Thoracic aorta (tissue), 2 donors: ENCODE results near the gene TBX1. TPM values are rescaled to one million over a fixed set of nuclear protein-coding genes. Genes with fewer than 3 reads are reported as not detected.

Experiments
- ATAC-seq: fragments of 150-250 bp; one replicate; pipeline ENCODE4 v1.8.0; 2017; ENCODE audit warnings: low read depth; ENCODE audit not compliant: insufficient number of reproducible peaks, low FRiP score
- DNase-seq: peaks from one replicate; pipeline ENCODE4 v3.0.0-alpha.2; 2020; ENCODE audit warnings: low spot score
- H3K27ac ChIP-seq, 2 donors: fragments of 200-600 bp; sonication (generic); 1 replicate in 1 of 2; 2 replicates in 1 of 2; pipeline ENCODE4 v1.5.1; 2016; ENCODE audit warnings: mild to moderate bottlenecking in 2 of 2, moderate library complexity in 2 of 2
- H3K27me3 ChIP-seq: fragments of 200-600 bp; sonication (generic); replicated peaks from 2 replicates; pipeline ENCODE4 v1.6.0; 2016; ENCODE audit warnings: mild to moderate bottlenecking; ENCODE audit not compliant: insufficient read depth
- H3K36me3 ChIP-seq: fragments of 200-600 bp; sonication (generic); one replicate; pipeline ENCODE4 v1.5.1; 2016
- H3K4me1 ChIP-seq, 2 donors: fragments of 200-600 bp; sonication (generic); 1 replicate in 1 of 2; 2 replicates in 1 of 2; pipeline versions ENCODE4 v1.5.1 to v1.6.0; 2016; ENCODE audit warnings: low read depth in 2 of 2, mild to moderate bottlenecking in 1 of 2; ENCODE audit not compliant: control insufficient read depth in 1 of 2
- H3K4me3 ChIP-seq: fragments of 200-600 bp; sonication (generic); 2 replicates; pipeline ENCODE4 v1.5.1; 2016; ENCODE audit warnings: mild to moderate bottlenecking
- H3K9me3 ChIP-seq: fragments of 200-600 bp; sonication (generic); 2 replicates; pipeline ENCODE4 v1.5.1; 2016
- total RNA-seq, 2 donors: library from RNA; depleted of rRNA; stranded (reverse); fragments of >200 nt; gene quantifications; one replicate each; pipeline versions ENCODE4 v1.1.0 to v1.2.3, GENCODE V29; 2016
- TF ChIP-seq, protein P1 (sequence below): fragments of 200-600 bp; sonication (generic); IDR thresholded peaks from one replicate; pipeline ENCODE4 v1.5.1; 2019; ENCODE audit warnings: antibody characterized with exemption

TBX1 gene
- total RNA-seq, 2 donors from 2014 or later: 2.7 to 8.0 TPM

DNA sequence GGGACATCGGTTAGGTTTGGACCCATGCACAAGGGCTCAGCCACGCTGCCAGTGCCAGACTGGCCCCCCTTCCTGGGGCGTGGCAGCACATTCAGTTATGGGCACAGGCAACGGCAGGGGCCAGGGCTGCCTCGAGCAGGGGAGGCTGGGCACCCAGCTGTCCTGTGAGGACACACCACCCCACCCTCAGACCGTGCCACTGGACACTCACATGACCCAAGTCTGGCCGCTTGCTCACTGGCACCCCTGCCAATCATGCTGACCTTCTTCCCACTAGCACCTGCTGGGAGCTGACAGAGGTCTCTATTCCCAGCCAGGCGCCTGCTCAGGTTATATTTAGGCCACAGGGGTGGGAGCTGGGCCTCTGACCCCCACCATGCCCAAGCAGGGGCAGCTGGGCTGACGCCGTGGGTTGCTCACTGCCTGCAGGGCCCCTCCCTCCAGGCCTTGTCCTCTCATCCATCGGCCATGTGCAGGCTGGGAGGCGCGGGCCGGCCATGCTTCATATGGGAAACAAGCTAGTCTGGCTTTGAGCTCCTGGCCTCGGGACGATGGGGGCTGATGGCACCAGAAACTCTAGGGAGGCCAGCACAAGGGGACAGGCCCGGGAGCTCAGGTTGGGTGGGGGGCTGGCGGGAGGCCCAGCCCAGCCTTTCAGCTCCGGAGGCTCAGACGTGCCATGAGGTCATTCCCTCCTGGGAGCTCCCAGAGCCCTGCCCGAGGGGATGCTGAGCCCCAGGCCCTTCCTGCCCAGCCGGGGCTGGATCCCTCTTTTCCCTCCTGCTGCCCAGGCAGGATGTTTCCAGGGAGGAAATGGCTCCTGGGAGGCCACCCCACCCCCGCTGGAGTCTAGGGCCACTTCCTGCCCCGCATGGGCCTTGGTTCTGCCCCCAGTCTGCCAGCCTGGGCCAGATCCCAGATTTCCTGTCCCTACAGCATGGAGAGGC, 15.2 kb upstream of the TBX1 start:
- H3K4me3 ChIP-seq: no peak overlapping the region
- no peak for ATAC-seq

DNA sequence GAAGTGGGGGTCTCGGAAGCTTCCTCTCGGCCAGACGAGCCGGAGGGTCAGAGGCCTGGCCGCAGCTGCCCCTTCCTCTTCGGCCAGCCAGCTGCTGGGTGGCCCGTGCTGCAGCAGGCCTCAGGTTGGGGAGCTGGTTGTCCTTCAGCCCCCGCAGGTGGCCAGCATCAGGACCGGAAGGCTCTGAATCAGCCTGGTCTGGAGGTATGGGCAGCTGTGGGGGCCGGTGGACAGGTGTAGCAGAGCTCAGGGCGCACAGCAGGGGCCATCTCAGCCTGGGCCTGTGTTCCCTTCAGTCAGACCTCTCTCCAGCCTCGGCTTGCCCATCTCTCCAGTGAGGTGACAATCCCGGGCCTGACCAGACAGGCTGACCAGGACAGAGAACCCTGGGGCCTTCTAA, 13.9 kb upstream of the TBX1 start:
- no peak for DNase-seq
- TF ChIP-seq, protein P1, sequence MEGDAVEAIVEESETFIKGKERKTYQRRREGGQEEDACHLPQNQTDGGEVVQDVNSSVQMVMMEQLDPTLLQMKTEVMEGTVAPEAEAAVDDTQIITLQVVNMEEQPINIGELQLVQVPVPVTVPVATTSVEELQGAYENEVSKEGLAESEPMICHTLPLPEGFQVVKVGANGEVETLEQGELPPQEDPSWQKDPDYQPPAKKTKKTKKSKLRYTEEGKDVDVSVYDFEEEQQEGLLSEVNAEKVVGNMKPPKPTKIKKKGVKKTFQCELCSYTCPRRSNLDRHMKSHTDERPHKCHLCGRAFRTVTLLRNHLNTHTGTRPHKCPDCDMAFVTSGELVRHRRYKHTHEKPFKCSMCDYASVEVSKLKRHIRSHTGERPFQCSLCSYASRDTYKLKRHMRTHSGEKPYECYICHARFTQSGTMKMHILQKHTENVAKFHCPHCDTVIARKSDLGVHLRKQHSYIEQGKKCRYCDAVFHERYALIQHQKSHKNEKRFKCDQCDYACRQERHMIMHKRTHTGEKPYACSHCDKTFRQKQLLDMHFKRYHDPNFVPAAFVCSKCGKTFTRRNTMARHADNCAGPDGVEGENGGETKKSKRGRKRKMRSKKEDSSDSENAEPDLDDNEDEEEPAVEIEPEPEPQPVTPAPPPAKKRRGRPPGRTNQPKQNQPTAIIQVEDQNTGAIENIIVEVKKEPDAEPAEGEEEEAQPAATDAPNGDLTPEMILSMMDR: no peak
- Histone ChIP-seq H3K27me3 (no peaks in the 10 kb centered on the region), H3K36me3 (no peaks in the 10 kb centered on the region), H3K4me3 (no peak overlapping the region), H3K27ac (no peak overlapping the region), H3K4me1 (no peaks in the 10 kb centered on the region), H3K9me3 (no peaks in the 10 kb centered on the region)
- ATAC-seq: no peak

More for the DNA sequence above, 15.2 kb upstream of the TBX1 start:
- H3K36me3 ChIP-seq: no peaks in the 10 kb centered on the region
- H3K27me3 ChIP-seq: no peaks in the 10 kb centered on the region
- H3K4me1 ChIP-seq: no peaks in the 10 kb centered on the region
- no peak for DNase-seq
- H3K27ac ChIP-seq: no peak overlapping the region
- TF ChIP-seq, protein P1: no peak
- H3K9me3 ChIP-seq: no peaks in the 10 kb centered on the region

DNA sequence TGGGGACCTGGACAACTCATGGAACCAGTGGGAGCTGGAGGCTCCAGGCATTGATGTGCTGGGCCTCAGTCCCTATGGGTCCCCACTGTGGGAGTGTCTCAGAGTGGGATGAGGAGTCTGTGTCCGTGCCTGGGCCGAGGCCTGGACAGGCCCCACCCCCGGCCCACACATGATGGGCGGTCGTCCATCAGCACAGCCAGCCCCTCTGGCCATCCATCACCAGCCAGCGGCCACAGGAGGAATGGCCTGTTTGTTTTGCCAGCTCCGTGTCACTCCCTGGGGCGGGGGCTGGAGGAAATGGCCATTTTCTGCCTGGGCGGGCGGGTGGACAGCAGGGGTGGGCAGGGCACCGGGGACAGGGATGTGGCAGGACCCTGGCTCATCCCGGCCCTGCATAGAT, 13.0 kb upstream of the TBX1 start:
- ATAC-seq (no peak), DNase-seq (no peak)
- TF ChIP-seq, protein P1: no peak
- Histone ChIP-seq H3K27ac (no peak overlapping the region), H3K9me3 (no peaks in the 10 kb centered on the region), H3K4me1 (no peaks in the 10 kb centered on the region), H3K27me3 (no peaks in the 10 kb centered on the region), H3K36me3 (no peaks in the 10 kb centered on the region), H3K4me3 (no peak overlapping the region)

DNA sequence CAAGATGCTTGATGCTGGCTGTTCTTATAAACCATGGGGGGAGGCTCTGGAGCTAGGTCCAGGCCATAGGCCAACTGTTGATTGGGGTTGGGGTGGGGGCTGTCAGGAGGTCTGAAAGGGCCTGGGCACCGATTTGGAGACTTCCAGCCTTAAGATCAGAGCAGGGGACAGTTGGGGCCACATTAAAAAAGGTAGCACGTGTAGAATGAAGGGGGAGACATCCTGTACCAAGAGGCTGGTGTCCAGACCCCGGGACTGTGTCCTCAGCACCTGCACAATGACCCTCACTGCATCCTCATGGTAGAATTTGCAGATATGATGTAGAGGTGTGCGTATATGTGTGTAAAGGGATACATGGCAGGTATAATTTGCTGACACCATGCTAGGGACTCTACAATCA, 12.4 kb upstream of the TBX1 start:
- no peaks in the 10 kb centered on the region for H3K36me3 ChIP-seq
- no peaks in the 10 kb centered on the region for H3K4me1 ChIP-seq
- ATAC-seq (no peak), DNase-seq (no peak)
- H3K4me3 ChIP-seq: no peak overlapping the region
- no peak overlapping the region for H3K27ac ChIP-seq
- H3K9me3 ChIP-seq: no peaks in the 10 kb centered on the region
- no peaks in the 10 kb centered on the region for H3K27me3 ChIP-seq
- TF ChIP-seq, protein P1: no peak

DNA sequence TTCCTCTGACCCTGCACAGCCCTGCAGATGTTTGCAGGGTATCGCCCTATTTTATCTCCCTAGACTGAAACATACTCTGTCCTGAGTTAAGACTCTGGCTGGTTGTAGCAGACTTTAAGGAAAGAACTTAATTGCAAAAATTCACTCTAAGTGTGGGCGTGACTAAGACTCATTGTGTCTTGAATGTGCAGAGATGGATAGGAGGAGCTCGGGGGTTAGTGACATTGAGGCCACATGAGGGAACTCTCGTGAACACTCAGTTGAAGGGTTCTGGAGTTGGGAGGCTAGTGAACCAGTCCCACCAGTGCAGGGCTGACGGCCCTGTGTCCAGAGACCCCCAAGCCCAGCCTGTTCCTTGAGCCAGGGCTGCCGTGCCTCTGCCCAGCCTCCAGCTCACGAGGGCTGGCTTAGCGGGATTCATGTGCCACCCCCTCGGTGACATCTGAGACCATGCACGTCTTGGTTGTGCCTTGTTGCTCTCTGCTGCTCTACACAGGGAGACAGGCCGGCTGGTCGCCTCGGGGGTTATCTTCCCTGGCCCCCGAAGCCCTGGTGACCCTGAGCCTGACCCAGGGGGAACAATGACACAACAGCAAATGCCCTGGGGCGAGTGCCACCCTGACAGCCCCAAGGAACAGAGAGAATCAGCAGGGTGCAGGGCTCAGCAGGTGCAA, 11.4 kb upstream of the TBX1 start:
- no peak for ATAC-seq
- no peaks in the 10 kb centered on the region for H3K27me3 ChIP-seq
- no peak overlapping the region for H3K4me3 ChIP-seq

More for the DNA sequence above, 11.4 kb upstream of the TBX1 start:
- Histone ChIP-seq H3K27ac (no peak overlapping the region), H3K36me3 (no peaks in the 10 kb centered on the region), H3K9me3 (no peaks in the 10 kb centered on the region), H3K4me1 (no peaks in the 10 kb centered on the region)
- TF ChIP-seq, protein P1: no peak
- DNase-seq: no peak
